Trophoblast cell (in vitro differentiated cells and primary cell): Measurements from ENCODE around the gene ARL6IP4.

Source experiments
- DNase-seq, 2 donors: peaks; one replicate each; pipeline ENCODE4 v3.0.0-alpha.2; 2016
- H2AFZ ChIP-seq: 2 replicates; pipeline ENCODE4 v1.6.1; 2013; ENCODE audit warnings: low read length, moderate library complexity, mild to moderate bottlenecking; ENCODE audit not compliant: insufficient read depth, poor library complexity
- H2AK5ac ChIP-seq: 2 replicates; pipeline ENCODE4 v1.6.1; 2013; ENCODE audit warnings: mild to moderate bottlenecking, low read length
- H2BK120ac ChIP-seq: 2 replicates; pipeline ENCODE4 v1.6.1; 2013; ENCODE audit warnings: low read length, mild to moderate bottlenecking, moderate library complexity; ENCODE audit not compliant: insufficient read depth, poor library complexity
- H2BK12ac ChIP-seq: 2 replicates; pipeline ENCODE4 v1.6.1; 2013; ENCODE audit warnings: mild to moderate bottlenecking, low read length, moderate library complexity
- H2BK5ac ChIP-seq: 2 replicates; pipeline ENCODE4 v1.6.1; 2013; ENCODE audit warnings: low read length, low read depth, moderate library complexity, mild to moderate bottlenecking; ENCODE audit not compliant: poor library complexity
- H3K14ac ChIP-seq: 2 replicates; pipeline ENCODE4 v1.6.1; 2013; ENCODE audit warnings: mild to moderate bottlenecking, low read length
- H3K18ac ChIP-seq: 2 replicates; pipeline ENCODE4 v1.6.1; 2013; ENCODE audit warnings: mild to moderate bottlenecking, low read length
- H3K23ac ChIP-seq: 2 replicates; pipeline ENCODE4 v1.6.1; 2013; ENCODE audit warnings: low read length
- H3K27ac ChIP-seq: 2 replicates; pipeline ENCODE4 v1.5.1; 2013; ENCODE audit warnings: low read depth, mild to moderate bottlenecking, inconsistent platforms, low read length, moderate library complexity
- H3K27me3 ChIP-seq: 2 replicates; pipeline ENCODE4 v1.6.1; 2013; ENCODE audit warnings: inconsistent platforms, mild to moderate bottlenecking, low read length, moderate library complexity; ENCODE audit not compliant: insufficient read depth
- H3K36me3 ChIP-seq, 2 experiments: 1 replicate in 1 of 2; 2 replicates in 1 of 2; pipeline ENCODE4 v1.6.1; 2013; ENCODE audit warnings: low read length in 2 of 2, mild to moderate bottlenecking in 2 of 2, moderate library complexity in 1 of 2; ENCODE audit not compliant: insufficient read depth in 2 of 2, control insufficient read depth in 1 of 2
- H3K4ac ChIP-seq: 2 replicates; pipeline ENCODE4 v1.6.1; 2013; ENCODE audit warnings: low read depth, mild to moderate bottlenecking, low read length, moderate library complexity
- H3K4me1 ChIP-seq, 2 experiments: 1 replicate in 1 of 2; 2 replicates in 1 of 2; pipeline ENCODE4 v1.6.1; 2013; ENCODE audit warnings: low read length in 2 of 2, mild to moderate bottlenecking in 2 of 2, moderate library complexity in 1 of 2; ENCODE audit not compliant: insufficient read depth in 2 of 2, control insufficient read depth in 1 of 2
- H3K4me2 ChIP-seq: 2 replicates; pipeline ENCODE4 v1.6.1; 2013; ENCODE audit warnings: inconsistent platforms, mild to moderate bottlenecking, low read length, moderate library complexity
- H3K4me3 ChIP-seq: 2 replicates; pipeline ENCODE4 v1.5.1; 2013; ENCODE audit warnings: mild to moderate bottlenecking, low read depth, low read length, inconsistent platforms
- H3K79me1 ChIP-seq: one replicate; pipeline ENCODE4 v1.6.1; 2013; ENCODE audit warnings: low read length
- H3K79me2 ChIP-seq: 2 replicates; pipeline ENCODE4 v1.6.1; 2013; ENCODE audit warnings: low read length, mild to moderate bottlenecking; ENCODE audit not compliant: control insufficient read depth, insufficient read depth, poor library complexity
- H3K9ac ChIP-seq: 2 replicates; pipeline ENCODE4 v1.6.1; 2013; ENCODE audit warnings: mild to moderate bottlenecking, low read length
- H3K9me3 ChIP-seq: 2 replicates; pipeline ENCODE4 v1.6.1; 2013; ENCODE audit warnings: low read depth, mild to moderate bottlenecking, control low read depth, inconsistent platforms, low read length; ENCODE audit not compliant: insufficient read depth
- H4K12ac ChIP-seq: 2 replicates; pipeline ENCODE4 v1.6.1; 2013; ENCODE audit warnings: low read depth, mild to moderate bottlenecking, low read length, moderate library complexity
- H4K8ac ChIP-seq: 2 replicates; pipeline ENCODE4 v1.6.1; 2013; ENCODE audit warnings: low read depth, mild to moderate bottlenecking, low read length, moderate library complexity
- H4K91ac ChIP-seq: one replicate; pipeline ENCODE4 v1.6.1; 2013; ENCODE audit warnings: low read depth, mild to moderate bottlenecking, low read length, moderate library complexity
- WGBS: extraction: QIAGEN DNeasy Blood & Tissue Kit; methylation state at CpG from one replicate; pipeline ENCODE4 v1.1.7; 2013; ENCODE audit warnings: missing lambda C conversion rate; ENCODE audit not compliant: insufficient read length, insufficient coverage; ENCODE audit errors: extremely low coverage; 5-methylcytosine and 5-hydroxymethylcytosine counted together

ARL6IP4 gene

GRCh38 chr12:122948605-122949004, 31.9 kb upstream of the ARL6IP4 start:
- no peak overlapping the region for H2BK5ac ChIP-seq
- H4K12ac ChIP-seq: no peak overlapping the region
- peaks cover 7 to 16% of the 10 kb centered on the region in 2 experiments for H3K4me1 ChIP-seq
- H3K79me2 ChIP-seq: no peaks in the 10 kb centered on the region
- no peak overlapping the region for H3K14ac ChIP-seq
- no peak for DNase-seq
- H3K36me3 ChIP-seq: no peaks in the 10 kb centered on the region
- no peak overlapping the region for H3K23ac ChIP-seq
- H2BK12ac ChIP-seq: no peak overlapping the region
- no peak overlapping the region for H2BK120ac ChIP-seq
- no peaks in the 10 kb centered on the region for H3K27me3 ChIP-seq
- no peak overlapping the region for H2AK5ac ChIP-seq
- no CpG with 5 or more reads among the region's 14 CpGs for WGBS
- H3K4ac ChIP-seq: no peak overlapping the region
- H3K79me1 ChIP-seq: peaks cover 17% of the 10 kb centered on the region
- H3K18ac ChIP-seq: no peak overlapping the region
- H3K9ac ChIP-seq: no peak overlapping the region
- H3K4me3 ChIP-seq: no peak overlapping the region
- no peak overlapping the region for H4K8ac ChIP-seq
- no peak overlapping the region for H2AFZ ChIP-seq
- H3K9me3 ChIP-seq: peaks cover 3% of the 10 kb centered on the region
- no peak overlapping the region for H3K27ac ChIP-seq
- H3K4me2 ChIP-seq: no peak overlapping the region
- H4K91ac ChIP-seq: no peak overlapping the region

GRCh38 chr12:122949405-122949804, 31.1 kb upstream of the ARL6IP4 start:
- Histone ChIP-seq H3K79me1 (peaks cover 16% of the 10 kb centered on the region), H3K27me3 (no peaks in the 10 kb centered on the region), H3K79me2 (no peaks in the 10 kb centered on the region), H3K27ac (no peak overlapping the region), H3K18ac (no peak overlapping the region), H3K4me2 (no peak overlapping the region), H3K4ac (no peak overlapping the region), H3K9me3 (peaks cover 3% of the 10 kb centered on the region), H2AK5ac (no peak overlapping the region), H2AFZ (no peak overlapping the region), H3K23ac (no peak overlapping the region), H2BK120ac (no peak overlapping the region), H4K12ac (no peak overlapping the region), H3K9ac (no peak overlapping the region), H3K4me3 (no peak overlapping the region), H3K36me3 (no peaks in the 10 kb centered on the region), H3K4me1 (peaks cover 7 to 14% of the 10 kb centered on the region in 2 experiments), H2BK5ac (no peak overlapping the region), H2BK12ac (peak overlapping the region; percentile 5), H4K91ac (no peak overlapping the region), H4K8ac (no peak overlapping the region), H3K14ac (no peak overlapping the region)
- DNase-seq: no peak
- no CpG with 5 or more reads among the region's 8 CpGs for WGBS

- Histone ChIP-seq H2AK5ac (no peak overlapping the region), H3K9me3 (peaks cover 2% of the 10 kb centered on the region), H3K14ac (no peak overlapping the region), H2AFZ (no peak overlapping the region), H3K18ac (no peak overlapping the region), H2BK120ac (no peak overlapping the region), H3K27ac (no peak overlapping the region), H3K27me3 (no peaks in the 10 kb centered on the region), H3K36me3 (no peaks in the 10 kb centered on the region), H3K79me2 (no peaks in the 10 kb centered on the region), H3K79me1 (peaks cover 12% of the 10 kb centered on the region), H3K4me3 (no peak overlapping the region), H4K91ac (no peak overlapping the region), H3K4me1 (peaks cover 7 to 8% of the 10 kb centered on the region in 2 experiments), H3K9ac (no peak overlapping the region), H3K4ac (no peak overlapping the region), H2BK5ac (no peak overlapping the region), H4K12ac (no peak overlapping the region), H3K23ac (no peak overlapping the region), H3K4me2 (no peak overlapping the region), H4K8ac (no peak overlapping the region), H2BK12ac (no peak overlapping the region)
- no CpG with 5 or more reads among the region's 27 CpGs for WGBS
- DNase-seq: no peak
These were observed 30.4 kb upstream of the ARL6IP4 start for GRCh38 chr12:122949816-122950675.

- no CpG with 5 or more reads among the region's 9 CpGs for WGBS
- H4K12ac ChIP-seq: no peak overlapping the region
- no peak overlapping the region for H4K91ac ChIP-seq
- DNase-seq: peak in 1 of 2 donors; percentile 14
- no peak overlapping the region for H4K8ac ChIP-seq
- peak overlapping the region; percentile 24 for H2BK5ac ChIP-seq
- H3K4me2 ChIP-seq: no peak overlapping the region
- H3K18ac ChIP-seq: no peak overlapping the region
- no peaks in the 10 kb centered on the region for H3K36me3 ChIP-seq
- no peaks in the 10 kb centered on the region for H3K27me3 ChIP-seq
- no peak overlapping the region for H3K4ac ChIP-seq
- no peaks in the 10 kb centered on the region for H3K9me3 ChIP-seq
- H3K4me1 ChIP-seq: peaks cover 7% of the 10 kb centered on the region in 2 experiments
- no peak overlapping the region for H2AK5ac ChIP-seq
- H2BK12ac ChIP-seq: no peak overlapping the region
- H3K27ac ChIP-seq: no peak overlapping the region
- H3K79me2 ChIP-seq: no peaks in the 10 kb centered on the region
- H2BK120ac ChIP-seq: no peak overlapping the region
- no peak overlapping the region for H3K4me3 ChIP-seq
- peaks cover 9% of the 10 kb centered on the region for H3K79me1 ChIP-seq
- no peak overlapping the region for H3K14ac ChIP-seq
- no peak overlapping the region for H3K9ac ChIP-seq
- no peak overlapping the region for H2AFZ ChIP-seq
- no peak overlapping the region for H3K23ac ChIP-seq
These were observed 29.1 kb upstream of the ARL6IP4 start for GRCh38 chr12:122951406-122951805.
